Stimulated activated memory B cell treated with anti-CD40 and anti-IgM and Interleukin-4, amounts not matched to agents 10 μg/mL and 1 μg/mL and 100 μg/mL, for 72 hours (primary cell): ENCODE measurements around the gene LIPC.

ENCODE experiments used
- ATAC-seq: fragments of 150-1000 bp; cut with Tn5 transposase; 2 replicates; pipeline ENCODE4 v1.10.0; 2021
- H3K27ac Mint-ChIP-seq: one replicate; pipeline ENCODE4 v1.8.0; 2022; ENCODE audit warnings: mild to moderate bottlenecking, mixed read lengths
- H3K27me3 Mint-ChIP-seq: one replicate; pipeline ENCODE4 v1.8.0; 2022; ENCODE audit warnings: mixed read lengths
- H3K36me3 Mint-ChIP-seq: one replicate; pipeline ENCODE4 v1.8.0; 2022; ENCODE audit warnings: mixed read lengths
- H3K4me1 Mint-ChIP-seq: one replicate; pipeline ENCODE4 v1.8.0; 2022; ENCODE audit warnings: mixed read lengths
- H3K4me3 Mint-ChIP-seq: one replicate; pipeline ENCODE4 v1.8.0; 2022; ENCODE audit warnings: mild to moderate bottlenecking, moderate library complexity, mixed read lengths
- H3K9me3 Mint-ChIP-seq: one replicate; pipeline ENCODE4 v1.8.0; 2022; ENCODE audit warnings: mixed read lengths

Gene LIPC

GRCh38 chr15:58541410-58542087, 109.8 kb downstream of the LIPC start:
- H3K36me3 Mint-ChIP-seq: no peaks in the 10 kb centered on the region
- no peak overlapping the region for H3K27ac Mint-ChIP-seq

GRCh38 chr15:58543664-58544335, 112.0 kb downstream of the LIPC start:
- no peaks in the 10 kb centered on the region for H3K36me3 Mint-ChIP-seq
- H3K27ac Mint-ChIP-seq: no peak overlapping the region
- no peak overlapping the region for H3K4me3 Mint-ChIP-seq
- no peaks in the 10 kb centered on the region for H3K27me3 Mint-ChIP-seq
- ATAC-seq: no peak
- H3K4me1 Mint-ChIP-seq: no peaks in the 10 kb centered on the region
- no peaks in the 10 kb centered on the region for H3K9me3 Mint-ChIP-seq

More at GRCh38 chr15:58541410-58542087, 109.8 kb downstream of the LIPC start:
- H3K4me1 Mint-ChIP-seq: no peaks in the 10 kb centered on the region
- H3K27me3 Mint-ChIP-seq: no peaks in the 10 kb centered on the region
- ATAC-seq: no peak
- H3K9me3 Mint-ChIP-seq: no peaks in the 10 kb centered on the region
- H3K4me3 Mint-ChIP-seq: no peak overlapping the region

GRCh38 chr15:58544756-58545155, 113.0 kb downstream of the LIPC start:
- no peak for ATAC-seq
- no peaks in the 10 kb centered on the region for H3K36me3 Mint-ChIP-seq
- H3K27ac Mint-ChIP-seq: no peak overlapping the region
- H3K4me3 Mint-ChIP-seq: no peak overlapping the region
- no peaks in the 10 kb centered on the region for H3K4me1 Mint-ChIP-seq
- H3K27me3 Mint-ChIP-seq: peaks cover 4% of the 10 kb centered on the region
- no peaks in the 10 kb centered on the region for H3K9me3 Mint-ChIP-seq

GRCh38 chr15:58545307-58546065, 113.7 kb downstream of the LIPC start:
- Mint-ChIP-seq H3K36me3 (no peaks in the 10 kb centered on the region), H3K4me1 (no peaks in the 10 kb centered on the region), H3K9me3 (no peaks in the 10 kb centered on the region), H3K27ac (no peak overlapping the region), H3K4me3 (no peak overlapping the region), H3K27me3 (peaks cover 11% of the 10 kb centered on the region)
- ATAC-seq: no peak

- H3K4me3 Mint-ChIP-seq: no peak overlapping the region
- peaks cover 3% of the 10 kb centered on the region for H3K4me1 Mint-ChIP-seq
- H3K36me3 Mint-ChIP-seq: no peaks in the 10 kb centered on the region
Measured at GRCh38 chr15:58546066-58546591, 114.3 kb downstream of the LIPC start.

GRCh38 chr15:58546635-58547627, 115.1 kb downstream of the LIPC start:
- no peak for ATAC-seq
- H3K27ac Mint-ChIP-seq: no peak overlapping the region
- H3K4me3 Mint-ChIP-seq: no peak overlapping the region
- H3K36me3 Mint-ChIP-seq: no peaks in the 10 kb centered on the region
- no peaks in the 10 kb centered on the region for H3K9me3 Mint-ChIP-seq
- H3K4me1 Mint-ChIP-seq: peaks cover 7% of the 10 kb centered on the region
- H3K27me3 Mint-ChIP-seq: peaks cover 25% of the 10 kb centered on the region

More at GRCh38 chr15:58546066-58546591, 114.3 kb downstream of the LIPC start:
- no peak for ATAC-seq
- no peak overlapping the region for H3K27ac Mint-ChIP-seq
- H3K9me3 Mint-ChIP-seq: no peaks in the 10 kb centered on the region
- H3K27me3 Mint-ChIP-seq: peaks cover 17% of the 10 kb centered on the region

- Mint-ChIP-seq H3K4me3 (no peak overlapping the region), H3K4me1 (peaks cover 7% of the 10 kb centered on the region), H3K9me3 (no peaks in the 10 kb centered on the region), H3K36me3 (no peaks in the 10 kb centered on the region), H3K27me3 (peaks cover 34% of the 10 kb centered on the region), H3K27ac (no peak overlapping the region)
- no peak for ATAC-seq
Measured at GRCh38 chr15:58547628-58548307, 116.0 kb downstream of the LIPC start.

GRCh38 chr15:58548308-58549012, 116.7 kb downstream of the LIPC start:
- Mint-ChIP-seq H3K4me3 (no peak overlapping the region), H3K27ac (no peak overlapping the region), H3K9me3 (no peaks in the 10 kb centered on the region), H3K27me3 (peaks cover 41% of the 10 kb centered on the region), H3K4me1 (peaks cover 7% of the 10 kb centered on the region), H3K36me3 (no peaks in the 10 kb centered on the region)
- no peak for ATAC-seq

- H3K27ac Mint-ChIP-seq: no peak overlapping the region
- peaks cover 7% of the 10 kb centered on the region for H3K4me1 Mint-ChIP-seq
- H3K36me3 Mint-ChIP-seq: no peaks in the 10 kb centered on the region
- no peaks in the 10 kb centered on the region for H3K9me3 Mint-ChIP-seq
- H3K4me3 Mint-ChIP-seq: no peak overlapping the region
- no peak for ATAC-seq
- H3K27me3 Mint-ChIP-seq: peaks cover 41% of the 10 kb centered on the region
Measured at GRCh38 chr15:58549013-58549784, 117.4 kb downstream of the LIPC start.

GRCh38 chr15:58549785-58550074, 117.9 kb downstream of the LIPC start:
- ATAC-seq: no peak
- H3K36me3 Mint-ChIP-seq: no peaks in the 10 kb centered on the region
- H3K27ac Mint-ChIP-seq: no peak overlapping the region
- no peaks in the 10 kb centered on the region for H3K9me3 Mint-ChIP-seq
- peaks cover 7% of the 10 kb centered on the region for H3K4me1 Mint-ChIP-seq
- no peak overlapping the region for H3K4me3 Mint-ChIP-seq
- H3K27me3 Mint-ChIP-seq: peaks cover 41% of the 10 kb centered on the region

- H3K27me3 Mint-ChIP-seq: peaks cover 41% of the 10 kb centered on the region
- peak overlapping the region; percentile 8 for H3K4me3 Mint-ChIP-seq
- no peak overlapping the region for H3K27ac Mint-ChIP-seq
- H3K9me3 Mint-ChIP-seq: no peaks in the 10 kb centered on the region
- ATAC-seq: peak; percentile 20
- H3K36me3 Mint-ChIP-seq: no peaks in the 10 kb centered on the region
- peaks cover 7% of the 10 kb centered on the region for H3K4me1 Mint-ChIP-seq
Measured at GRCh38 chr15:58551084-58551763, 119.4 kb downstream of the LIPC start.

- Mint-ChIP-seq H3K27me3 (peaks cover 41% of the 10 kb centered on the region), H3K27ac (no peak overlapping the region), H3K9me3 (no peaks in the 10 kb centered on the region), H3K4me3 (no peak overlapping the region), H3K4me1 (peaks cover 7% of the 10 kb centered on the region), H3K36me3 (no peaks in the 10 kb centered on the region)
- ATAC-seq: no peak
Measured at GRCh38 chr15:58551764-58552504, 120.1 kb downstream of the LIPC start.
